GM19035 (cell line): Measurements from ENCODE around the gene CFD.
"Not testable (repeated sequence)": the region's sequence is repeated elsewhere in the genome, so short reads cannot be mapped to it uniquely, and the experiment has no call there.

ENCODE experiments used
- ATAC-seq: cut with Tn5 transposase; IDR thresholded peaks from one replicate; pipeline ENCODE4 v1.9.1; 2021; ENCODE audit not compliant: unreplicated experiment

The CFD gene

GRCh38 chr19:825897-826644, 33.4 kb upstream of the CFD start:
- no peak for ATAC-seq

DNA sequence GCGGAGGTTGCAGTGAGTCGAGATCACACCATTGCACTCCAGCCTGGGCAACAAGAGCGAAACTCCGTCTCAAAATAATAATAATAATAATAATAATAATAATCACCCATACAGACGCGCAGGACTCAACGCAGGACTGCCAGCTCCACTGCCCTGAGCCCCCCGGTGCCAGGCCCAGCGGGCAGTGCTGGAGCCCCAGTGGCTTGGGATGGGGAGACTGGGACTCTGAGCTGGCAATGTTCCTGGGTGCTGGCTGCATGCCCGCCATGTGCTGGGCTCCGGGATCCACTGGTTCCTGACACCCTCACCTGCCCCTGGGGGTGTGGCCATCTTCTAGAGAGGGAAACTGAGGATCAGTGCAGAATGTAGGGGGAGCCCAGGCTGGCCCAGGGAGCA, 32.2 kb upstream of the CFD start:
- no peak for ATAC-seq

DNA sequence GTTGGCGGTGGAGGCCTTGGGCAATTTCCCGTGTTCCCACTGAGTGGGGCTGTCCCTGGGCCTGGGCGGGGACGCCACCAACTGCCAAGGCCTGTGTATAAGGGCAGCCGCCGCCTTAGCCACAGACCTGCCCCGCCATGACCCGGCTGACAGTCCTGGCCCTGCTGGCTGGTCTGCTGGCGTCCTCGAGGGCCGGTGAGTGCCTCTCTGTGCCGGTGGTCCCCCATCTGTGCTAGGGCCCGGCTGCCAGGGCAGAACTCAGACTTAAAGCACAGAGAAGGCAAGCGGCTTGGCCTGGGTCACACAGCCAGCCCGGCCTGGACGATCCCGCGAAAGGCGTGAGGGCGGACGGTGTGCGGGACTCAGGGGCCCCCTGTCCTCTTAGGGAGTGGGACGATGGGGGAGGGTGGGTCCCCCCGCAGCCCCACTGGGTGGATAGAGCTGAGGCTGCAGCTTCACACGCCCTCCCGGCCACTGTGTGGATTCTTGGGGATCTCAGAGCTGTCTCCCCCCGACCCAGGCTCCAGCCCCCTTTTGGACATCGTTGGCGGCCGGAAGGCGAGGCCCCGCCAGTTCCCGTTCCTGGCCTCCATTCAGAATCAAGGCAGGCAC, 31.6 kb upstream of the CFD start, which contains the start of gene AZU1:
Gene AZU1 (plus strand): TSS at position 128 of the 612 bp plus-strand sequence. CDS start 10 bp downstream, at position 138.
- ATAC-seq = no peak

DNA sequence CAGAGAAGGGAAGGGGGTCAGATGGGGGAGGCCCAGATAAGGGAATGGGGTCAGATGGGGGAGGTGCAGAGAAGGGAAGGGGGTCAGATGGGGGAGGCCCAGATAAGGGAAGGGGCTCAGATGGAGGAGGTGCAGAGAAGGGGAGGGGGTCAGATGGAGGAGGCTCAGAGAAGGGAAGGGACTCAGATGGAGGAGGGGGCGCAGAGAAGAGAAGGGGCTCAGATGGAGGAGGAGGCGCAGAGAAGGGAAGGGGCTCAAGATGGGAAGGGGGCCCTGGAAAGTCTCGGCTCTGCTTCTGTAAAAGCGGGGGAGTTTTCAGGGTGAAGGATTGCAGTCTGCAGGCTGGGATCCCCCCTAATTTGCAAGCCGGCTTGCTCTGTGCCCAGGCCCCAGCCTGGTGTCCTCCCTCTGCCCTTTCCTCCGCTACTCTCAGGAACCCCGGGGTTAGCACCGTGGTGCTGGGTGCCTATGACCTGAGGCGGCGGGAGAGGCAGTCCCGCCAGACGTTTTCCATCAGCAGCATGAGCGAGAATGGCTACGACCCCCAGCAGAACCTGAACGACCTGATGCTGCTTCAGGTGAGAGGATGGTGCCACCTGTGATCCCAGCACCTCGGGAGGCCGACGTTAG, 30.2 kb upstream of the CFD start:
- no peak for ATAC-seq

GRCh38 chr19:831407-832369, 27.8 kb upstream of the CFD start:
- no peak for ATAC-seq

DNA sequence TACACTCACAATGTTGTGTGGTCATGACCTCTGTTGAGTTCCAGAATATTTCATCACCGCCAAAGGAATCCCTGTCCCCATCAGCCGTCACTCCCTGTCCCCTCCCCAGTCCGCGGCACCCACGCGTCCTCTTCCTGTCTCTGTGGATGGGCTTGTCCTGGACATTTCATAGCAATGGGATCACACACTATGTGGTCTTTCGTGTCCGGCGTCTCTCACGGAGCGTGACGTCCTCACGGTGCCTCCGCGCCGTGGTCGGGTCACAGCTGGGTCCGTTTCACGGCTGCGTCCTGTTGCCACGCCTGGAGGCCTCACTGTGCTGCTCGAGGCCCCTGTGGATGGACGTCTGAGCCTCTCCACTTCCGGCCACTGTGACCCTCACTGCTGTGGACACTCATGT, 25.2 kb upstream of the CFD start:
- ATAC-seq = no peak

GRCh38 chr19:835210-835810, 24.2 kb upstream of the CFD start:
- ATAC-seq = no peak

DNA sequence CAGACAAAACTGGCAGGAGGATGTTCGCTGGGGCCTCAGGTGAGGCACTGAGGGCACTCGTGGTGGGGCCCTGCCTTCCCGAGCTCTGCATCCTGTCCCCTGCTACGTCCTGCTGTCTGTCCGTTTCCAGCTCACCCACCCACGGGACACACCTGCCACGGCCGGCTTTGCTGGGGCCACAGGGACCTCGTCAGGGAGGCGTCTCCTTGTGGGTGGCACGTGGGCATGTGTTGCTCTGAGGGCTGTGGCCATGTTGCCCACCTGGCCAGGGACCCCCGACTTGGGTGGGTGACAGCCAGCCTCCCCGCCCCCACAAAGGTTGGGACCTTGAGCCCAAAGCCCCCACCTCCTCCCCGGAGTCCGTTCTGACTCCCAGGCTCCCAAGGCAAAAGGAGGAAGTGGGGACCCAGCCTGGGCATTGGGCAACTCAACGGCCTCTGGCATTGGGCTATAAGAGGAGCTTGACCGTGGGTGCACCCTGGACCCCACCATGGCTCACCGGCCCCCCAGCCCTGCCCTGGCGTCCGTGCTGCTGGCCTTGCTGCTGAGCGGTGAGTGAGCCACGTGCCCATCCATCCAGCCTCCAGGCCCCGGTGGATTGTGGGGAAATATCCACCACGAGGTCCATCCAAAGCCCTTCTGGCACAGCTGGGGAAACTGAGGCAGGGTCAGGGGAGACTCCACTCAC, 18.8 kb upstream of the CFD start, which contains the start of gene PRTN3:
Gene PRTN3 (plus strand): TSS at position 481 of the 688 bp plus-strand sequence. CDS start 10 bp downstream, at position 491.
- ATAC-seq = no peak

- ATAC-seq = not testable (repeated sequence)
These were observed 16.7 kb upstream of the CFD start for GRCh38 chr19:842802-843179.

DNA sequence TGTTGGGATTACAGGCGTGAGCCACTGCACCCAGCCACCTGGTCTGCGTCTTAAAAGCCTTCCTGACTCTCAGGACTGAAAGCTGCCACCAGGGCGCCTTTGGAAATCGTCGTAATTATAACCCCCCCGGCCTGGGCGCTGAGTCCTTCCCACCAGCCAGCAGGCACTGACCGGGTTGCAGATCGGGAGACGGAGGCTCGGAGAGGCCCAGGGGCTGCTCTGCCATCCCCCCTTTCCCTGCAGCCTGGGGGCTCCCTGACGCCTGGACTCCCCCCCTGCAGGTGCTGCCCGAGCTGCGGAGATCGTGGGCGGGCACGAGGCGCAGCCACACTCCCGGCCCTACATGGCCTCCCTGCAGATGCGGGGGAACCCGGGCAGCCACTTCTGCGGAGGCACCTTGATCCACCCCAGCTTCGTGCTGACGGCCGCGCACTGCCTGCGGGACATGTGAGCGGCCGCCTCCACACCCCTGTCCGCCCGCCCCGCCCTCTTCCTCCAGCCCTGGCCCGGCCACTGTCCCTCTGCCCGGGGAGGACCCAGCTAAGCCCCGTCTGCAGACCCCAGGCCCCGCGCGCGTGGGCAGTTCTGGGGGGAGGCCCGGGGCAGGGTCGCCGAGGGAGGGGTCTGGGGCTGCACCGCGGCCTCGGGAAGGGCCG, 16.2 kb upstream of the CFD start:
- no peak for ATAC-seq

GRCh38 chr19:843836-844545, 15.5 kb upstream of the CFD start:
- no peak for ATAC-seq

- no peak for ATAC-seq
These were observed 14.9 kb upstream of the CFD start for GRCh38 chr19:844546-844971.

DNA sequence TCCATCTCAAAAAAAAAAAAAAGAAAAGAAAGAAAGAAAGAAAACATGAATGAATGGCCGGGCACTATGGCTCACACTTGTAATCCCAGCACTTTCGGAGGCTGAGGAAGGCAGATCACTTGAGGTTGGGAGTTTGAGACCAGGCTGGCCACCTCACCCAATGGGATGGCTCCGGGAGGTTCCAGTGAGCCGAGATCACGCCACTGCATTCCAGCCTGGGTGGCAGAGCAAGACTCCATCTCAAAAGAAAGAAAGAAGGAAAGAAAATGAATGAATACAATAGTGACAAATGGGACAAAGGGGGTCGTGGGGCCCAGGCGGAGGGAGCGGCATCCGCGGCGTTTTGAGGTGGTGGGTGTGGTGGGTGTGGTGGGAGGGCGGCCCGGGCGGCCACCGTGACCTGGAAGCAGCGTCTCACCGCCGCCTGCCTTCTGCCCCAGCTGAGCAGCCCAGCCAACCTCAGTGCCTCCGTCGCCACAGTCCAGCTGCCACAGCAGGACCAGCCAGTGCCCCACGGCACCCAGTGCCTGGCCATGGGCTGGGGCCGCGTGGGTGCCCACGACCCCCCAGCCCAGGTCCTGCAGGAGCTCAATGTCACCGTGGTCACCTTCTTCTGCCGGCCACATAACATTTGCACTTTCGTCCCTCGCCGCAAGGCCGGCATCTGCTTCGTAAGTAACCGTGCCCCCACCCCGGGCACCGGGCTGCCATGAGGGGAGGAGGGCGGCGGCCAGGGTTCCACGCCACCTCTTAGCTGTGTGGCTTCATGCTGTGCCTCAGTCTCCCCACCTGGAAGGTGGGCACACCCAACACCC, 13.6 kb upstream of the CFD start:
- ATAC-seq = no peak

DNA sequence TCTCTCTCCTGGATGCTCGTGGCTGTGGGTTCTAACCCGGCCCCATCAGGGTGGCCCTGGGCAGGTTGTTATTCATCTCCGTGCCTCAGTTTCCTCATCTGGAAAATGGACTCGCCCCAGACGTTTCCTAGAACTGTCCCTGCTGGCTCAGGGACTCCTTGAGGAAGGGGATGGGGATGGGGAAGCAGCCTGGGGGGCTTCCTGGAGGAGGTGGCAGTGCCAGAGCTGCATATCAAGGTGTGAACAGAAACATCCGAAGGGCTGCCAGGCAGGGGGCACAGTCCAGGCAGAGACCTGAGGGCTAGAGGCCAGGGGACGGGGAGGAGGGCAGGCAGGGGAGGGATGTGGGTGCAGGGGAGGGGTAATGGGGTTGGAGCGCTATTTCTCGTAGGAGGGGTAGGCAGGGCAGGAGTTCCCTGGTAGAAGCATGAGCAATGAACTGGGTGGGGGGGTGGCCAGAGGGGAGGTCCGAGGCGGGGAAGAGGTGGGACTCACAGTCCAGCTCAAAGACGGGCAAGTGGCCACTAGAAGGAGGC, 11.0 kb upstream of the CFD start:
- ATAC-seq = no peak

DNA sequence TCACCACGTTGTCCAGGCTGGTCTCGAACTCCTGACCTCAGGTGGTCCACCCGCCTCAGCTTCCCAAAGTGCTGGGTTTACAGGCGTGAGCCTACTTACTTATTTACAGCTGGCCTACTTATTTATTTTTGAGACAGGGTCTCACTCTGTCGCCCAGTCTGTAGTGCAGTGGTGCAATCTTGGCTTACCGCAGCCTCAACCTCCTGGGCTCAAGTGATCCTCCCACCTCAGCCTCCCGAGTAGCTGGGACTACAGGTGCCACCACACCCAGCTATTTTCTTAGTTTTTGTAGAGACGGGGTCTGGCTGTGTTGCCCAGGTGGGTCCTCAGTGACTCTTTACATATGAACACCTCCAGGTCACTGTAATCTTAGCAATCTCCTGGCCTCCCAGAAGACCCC, 10.3 kb upstream of the CFD start:
- ATAC-seq = not testable (repeated sequence)

- ATAC-seq = no peak
These were observed 9.1 kb upstream of the CFD start for GRCh38 chr19:850221-850978.

GRCh38 chr19:850979-851335, 8.5 kb upstream of the CFD start:
- ATAC-seq = no peak
